Melanocyte of skin (primary cell): ENCODE data around the gene FERMT2. TPM values are rescaled to one million over a fixed set of nuclear protein-coding genes. Genes with fewer than 3 reads are reported as not detected.

Experiments used
- total RNA-seq, 2 donors: library from RNA; depleted of rRNA; stranded (reverse); fragments of >200 nt; gene quantifications; 2 replicates each; pipeline ENCODE4 v1.2.3, GENCODE V29; 2012

Gene FERMT2, protein sequence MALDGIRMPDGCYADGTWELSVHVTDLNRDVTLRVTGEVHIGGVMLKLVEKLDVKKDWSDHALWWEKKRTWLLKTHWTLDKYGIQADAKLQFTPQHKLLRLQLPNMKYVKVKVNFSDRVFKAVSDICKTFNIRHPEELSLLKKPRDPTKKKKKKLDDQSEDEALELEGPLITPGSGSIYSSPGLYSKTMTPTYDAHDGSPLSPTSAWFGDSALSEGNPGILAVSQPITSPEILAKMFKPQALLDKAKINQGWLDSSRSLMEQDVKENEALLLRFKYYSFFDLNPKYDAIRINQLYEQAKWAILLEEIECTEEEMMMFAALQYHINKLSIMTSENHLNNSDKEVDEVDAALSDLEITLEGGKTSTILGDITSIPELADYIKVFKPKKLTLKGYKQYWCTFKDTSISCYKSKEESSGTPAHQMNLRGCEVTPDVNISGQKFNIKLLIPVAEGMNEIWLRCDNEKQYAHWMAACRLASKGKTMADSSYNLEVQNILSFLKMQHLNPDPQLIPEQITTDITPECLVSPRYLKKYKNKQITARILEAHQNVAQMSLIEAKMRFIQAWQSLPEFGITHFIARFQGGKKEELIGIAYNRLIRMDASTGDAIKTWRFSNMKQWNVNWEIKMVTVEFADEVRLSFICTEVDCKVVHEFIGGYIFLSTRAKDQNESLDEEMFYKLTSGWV
- total RNA-seq: 100 to 1,000 TPM; 126 to 136 TPM

DNA sequence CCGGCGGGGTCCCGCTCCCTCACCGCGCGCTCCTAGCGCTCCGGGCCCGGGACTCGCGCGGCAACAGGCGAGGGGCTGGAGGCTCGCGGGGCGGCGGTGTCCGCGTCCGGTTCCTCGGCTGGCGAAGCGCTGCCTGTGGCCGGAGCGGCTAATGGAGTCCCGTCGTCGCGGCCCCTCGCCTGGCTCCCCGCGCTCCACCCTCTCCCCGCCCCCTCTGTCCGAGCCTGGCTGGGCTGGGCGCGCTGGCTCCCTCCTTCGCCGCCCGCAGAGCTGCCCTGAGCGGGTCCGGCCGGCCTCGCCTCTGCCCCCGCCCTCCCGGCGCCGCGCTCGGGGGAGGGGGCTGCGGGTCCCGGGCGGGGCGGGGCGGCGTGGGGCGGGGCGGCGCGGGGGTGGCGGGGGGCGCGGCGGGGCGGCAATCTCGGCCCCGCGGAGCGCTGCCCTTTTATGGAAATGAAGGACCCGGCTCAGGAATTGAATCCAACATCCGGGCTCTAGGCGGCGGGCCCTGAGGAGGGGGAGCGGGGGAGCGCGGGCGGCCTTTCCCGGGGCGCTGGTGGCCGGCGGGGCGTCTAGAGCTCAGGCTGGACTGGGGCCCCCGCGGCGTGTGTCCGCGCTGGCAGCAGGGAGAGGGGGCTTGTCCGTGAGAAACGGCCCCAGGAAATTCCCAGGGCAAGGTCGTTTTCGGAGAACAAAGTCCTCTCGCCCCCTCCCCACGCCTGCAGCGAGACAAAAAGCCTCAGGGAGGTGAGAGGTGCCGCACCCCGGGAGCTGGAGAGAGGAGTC is at the start of gene FERMT2:
Gene FERMT2, minus strand, starts transcription at position 153 of the 783 bp plus-strand sequence. CDS start 482 bp downstream, outside the sequence.

Other genes with a start within 250 kb of the FERMT2 start
- gene PSMC6, start 243.8 kb downstream of the FERMT2 start, total RNA-seq: 10 to 100 TPM; 79.2 to 98.2 TPM
- gene STYX, start 220.9 kb downstream of the FERMT2 start, total RNA-seq: 10 to 100 TPM; 10.3 to 18.0 TPM
- gene GNPNAT1, start 159.4 kb downstream of the FERMT2 start, total RNA-seq: 10 to 100 TPM; 10.7 to 22.6 TPM
- 10 to 100 TPM in 1 of 2 donors, 1 to 10 TPM in 1; 9.3 to 14.7 TPM for gene DDHD1, start 202.3 kb upstream of the FERMT2 start, total RNA-seq